ENCODE data around the gene SETD6. TPM values are rescaled to one million over a fixed set of nuclear protein-coding genes. Genes with fewer than 3 reads are reported as not detected.

The SETD6 gene
- total RNA-seq, 2 donors from 2014 or later: 8.5 to 18.0 TPM

GRCh38 chr16:58502217-58502921 is 12.9 kb upstream of the SETD6 start:
- no peak overlapping the region for H3K27ac ChIP-seq
- peaks cover 21% of the 10 kb centered on the region for H3K27me3 ChIP-seq
- DNase-seq: no peak
- H3K9me3 ChIP-seq: no peaks in the 10 kb centered on the region
- TF ChIP-seq CTCF (IDR thresholded peaks at IDR 0.05): no peak
- no peak overlapping the region for H3K4me3 ChIP-seq
- H3K36me3 ChIP-seq: no peaks in the 10 kb centered on the region
- intact Hi-C loops (cut with DNase I): no loop called here
- peaks cover 12% of the 10 kb centered on the region for H3K4me1 ChIP-seq
- H3K9ac ChIP-seq (ENCODE audit: low read depth in 2 of 2, low read length in 2 of 2): no peak overlapping the region

GRCh38 chr16:58503166-58503862 is 12.0 kb upstream of the SETD6 start:
- Histone ChIP-seq H3K4me3 (no peak overlapping the region), H3K9ac (ENCODE audit: low read depth in 2 of 2, low read length in 2 of 2) (no peak overlapping the region), H3K9me3 (no peaks in the 10 kb centered on the region), H3K4me1 (peaks cover 12% of the 10 kb centered on the region), H3K27ac (no peak overlapping the region), H3K27me3 (peaks cover 21% of the 10 kb centered on the region), H3K36me3 (no peaks in the 10 kb centered on the region)
- intact Hi-C loops (cut with DNase I): no loop called here
- no peak for DNase-seq
- TF ChIP-seq CTCF (IDR thresholded peaks at IDR 0.05): no peak

- Histone ChIP-seq H3K36me3 (no peaks in the 10 kb centered on the region), H3K4me3 (no peak overlapping the region), H3K27ac (no peak overlapping the region), H3K27me3 (peaks cover 21% of the 10 kb centered on the region), H3K4me1 (peaks cover 12% of the 10 kb centered on the region), H3K9ac (ENCODE audit: low read depth in 2 of 2, low read length in 2 of 2) (no peak overlapping the region), H3K9me3 (no peaks in the 10 kb centered on the region)
- DNase-seq: no peak
- intact Hi-C loops (cut with DNase I): no loop called here
- no peak for TF ChIP-seq CTCF (IDR thresholded peaks at IDR 0.05)
Measured at GRCh38 chr16:58503863-58504688, 11.2 kb upstream of the SETD6 start.

GRCh38 chr16:58506241-58507194 is 8.8 kb upstream of the SETD6 start:
- H3K4me3 ChIP-seq: no peak overlapping the region
- H3K4me1 ChIP-seq: peaks cover 4% of the 10 kb centered on the region
- no peak for DNase-seq
- no peak overlapping the region for H3K27ac ChIP-seq
- no peaks in the 10 kb centered on the region for H3K9me3 ChIP-seq
- no peak for TF ChIP-seq CTCF (IDR thresholded peaks at IDR 0.05)
- H3K27me3 ChIP-seq: peaks cover 8% of the 10 kb centered on the region
- no peak overlapping the region for H3K9ac ChIP-seq (ENCODE audit: low read depth in 2 of 2, low read length in 2 of 2)
- intact Hi-C loops (cut with DNase I): no loop called here
- no peaks in the 10 kb centered on the region for H3K36me3 ChIP-seq
